Gastroesophageal sphincter (tissue), 4 donors: ENCODE data around the gene RNF182. TPM values are rescaled to one million over a fixed set of nuclear protein-coding genes. Genes with fewer than 3 reads are reported as not detected.

Source experiments
- ATAC-seq: fragments of 150-250 bp; one replicate; pipeline ENCODE4 v1.9.1; 2016; ENCODE audit warnings: mild to moderate bottlenecking, moderate library complexity
- H3K27ac ChIP-seq, 4 donors: fragments of 200-600 bp; sonication (generic) in 3 of 4; 1 replicate in 3 of 4; 2 replicates in 1 of 4; pipeline ENCODE4 v1.5.1; 2016 to 2019
- H3K27me3 ChIP-seq: fragments of 200-600 bp; sonication (generic); one replicate; pipeline ENCODE4 v1.5.1; 2019
- H3K36me3 ChIP-seq, 2 donors: fragments of 200-600 bp; sonication (generic); one replicate each; pipeline ENCODE4 v1.5.1; 2019; ENCODE audit warnings: control low read depth in 1 of 2
- H3K4me1 ChIP-seq, 3 donors: fragments of 200-600 bp; sonication (generic); 1 replicate in 2 of 3; 2 replicates in 1 of 3; pipeline ENCODE4 v1.5.1; 2016 to 2019; ENCODE audit warnings: control low read depth in 2 of 3
- H3K4me3 ChIP-seq, 2 donors: fragments of 200-600 bp; sonication (generic); one replicate each; pipeline ENCODE4 v1.5.1; 2019; ENCODE audit warnings: mild to moderate bottlenecking in 1 of 2, moderate library complexity in 1 of 2
- H3K9me3 ChIP-seq, 3 donors: fragments of 200-600 bp; sonication (generic); one replicate each; pipeline ENCODE4 v1.5.1; 2017 to 2019; ENCODE audit warnings: control low read depth in 2 of 3
- EP300 ChIP-seq: sonication (generic); formaldehyde crosslinking; IDR thresholded peaks from one replicate; pipeline ENCODE4 v1.6.1; 2017; ENCODE audit warnings: antibody characterized with exemption, mild to moderate bottlenecking
- POLR2A ChIP-seq, 2 donors: fragments of 450-650 bp; IDR thresholded peaks; one replicate each; pipeline ENCODE4 v1.6.1; 2017; ENCODE audit warnings: antibody characterized with exemption in 2 of 2, mild to moderate bottlenecking in 2 of 2, moderate library complexity in 1 of 2
- POLR2AphosphoS5 ChIP-seq: sonication (generic); formaldehyde crosslinking; IDR thresholded peaks from one replicate; pipeline ENCODE4 v1.6.1; 2017; ENCODE audit warnings: antibody characterized with exemption
- WGBS, 2 donors: methylation state at CpG; one replicate each; pipeline ENCODE4 v1.1.5; 2018; ENCODE audit warnings: low coverage in 1 of 2; 5-methylcytosine and 5-hydroxymethylcytosine counted together
- total RNA-seq, 4 donors: library from RNA; depleted of rRNA; stranded (reverse); fragments of >200 nt; gene quantifications; one replicate each; pipeline ENCODE4 v1.1.0, GENCODE V29; 2016
- TF ChIP-seq, protein P1 (sequence below), 4 experiments: fragments of 200-600 bp in 2 of 4; fragments of 450-650 bp in 2 of 4; sonication (generic) in 1 of 4; IDR thresholded peaks; one replicate each; pipeline ENCODE4 v1.5.1; 2017 to 2019; ENCODE audit warnings: antibody characterized with exemption in 4 of 4, mild to moderate bottlenecking in 2 of 4, moderate library complexity in 2 of 4

The RNF182 gene
- total RNA-seq, 4 donors from 2014 or later = 0.16 to 1.3 (median 0.27) TPM; not detected in 1

DNA sequence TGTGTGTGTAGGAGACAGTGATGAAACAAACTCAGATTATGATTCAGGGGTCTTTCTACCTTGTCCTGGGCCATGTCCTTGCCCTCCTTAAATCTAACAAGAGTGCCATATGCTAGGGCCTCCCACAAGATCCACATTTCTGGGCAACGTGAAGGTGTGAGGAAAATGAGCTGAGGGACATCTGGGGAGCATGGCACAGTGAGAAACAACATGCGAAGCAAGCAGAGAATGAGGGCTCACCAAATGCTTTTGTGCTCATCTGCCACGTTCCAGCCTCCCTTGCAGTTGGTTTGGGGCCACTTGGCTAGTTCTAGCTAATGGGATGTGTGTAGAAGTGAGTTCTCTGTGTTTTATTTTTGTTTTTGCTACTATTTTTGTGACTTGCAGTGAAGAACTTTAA is 21.4 kb upstream of the RNF182 start:
- no peak for ATAC-seq
- H3K36me3 ChIP-seq = no peaks in the 10 kb centered on the region
- no peak overlapping the region for H3K4me3 ChIP-seq

GRCh38 chr6:13907001-13907350 is 17.8 kb upstream of the RNF182 start:
- no peak for TF ChIP-seq POLR2AphosphoS5
- no peak for TF ChIP-seq POLR2A (IDR thresholded peaks at IDR 0.05)
- no peak for TF ChIP-seq EP300
- TF ChIP-seq, protein P1, sequence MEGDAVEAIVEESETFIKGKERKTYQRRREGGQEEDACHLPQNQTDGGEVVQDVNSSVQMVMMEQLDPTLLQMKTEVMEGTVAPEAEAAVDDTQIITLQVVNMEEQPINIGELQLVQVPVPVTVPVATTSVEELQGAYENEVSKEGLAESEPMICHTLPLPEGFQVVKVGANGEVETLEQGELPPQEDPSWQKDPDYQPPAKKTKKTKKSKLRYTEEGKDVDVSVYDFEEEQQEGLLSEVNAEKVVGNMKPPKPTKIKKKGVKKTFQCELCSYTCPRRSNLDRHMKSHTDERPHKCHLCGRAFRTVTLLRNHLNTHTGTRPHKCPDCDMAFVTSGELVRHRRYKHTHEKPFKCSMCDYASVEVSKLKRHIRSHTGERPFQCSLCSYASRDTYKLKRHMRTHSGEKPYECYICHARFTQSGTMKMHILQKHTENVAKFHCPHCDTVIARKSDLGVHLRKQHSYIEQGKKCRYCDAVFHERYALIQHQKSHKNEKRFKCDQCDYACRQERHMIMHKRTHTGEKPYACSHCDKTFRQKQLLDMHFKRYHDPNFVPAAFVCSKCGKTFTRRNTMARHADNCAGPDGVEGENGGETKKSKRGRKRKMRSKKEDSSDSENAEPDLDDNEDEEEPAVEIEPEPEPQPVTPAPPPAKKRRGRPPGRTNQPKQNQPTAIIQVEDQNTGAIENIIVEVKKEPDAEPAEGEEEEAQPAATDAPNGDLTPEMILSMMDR (IDR thresholded peaks at IDR 0.05) = no peak
- H3K27me3 ChIP-seq = peaks cover 39% of the 10 kb centered on the region
- no peaks in the 10 kb centered on the region for H3K9me3 ChIP-seq
- H3K4me3 ChIP-seq = no peak overlapping the region
- no peak overlapping the region for H3K27ac ChIP-seq
- H3K4me1 ChIP-seq = no peaks in the 10 kb centered on the region
- WGBS, 2 donors = 52 to 70% methylated on average over 2 of the region's 2 CpGs
- H3K36me3 ChIP-seq = no peaks in the 10 kb centered on the region
- no peak for ATAC-seq

More for the DNA sequence above, 21.4 kb upstream of the RNF182 start:
- TF ChIP-seq, protein P1 (IDR thresholded peaks at IDR 0.05) = no peak
- TF ChIP-seq EP300 (no peak), POLR2A (IDR thresholded peaks at IDR 0.05) (no peak), POLR2AphosphoS5 (no peak)
- no peaks in the 10 kb centered on the region for H3K4me1 ChIP-seq
- H3K27ac ChIP-seq = no peak overlapping the region
- no peaks in the 10 kb centered on the region for H3K9me3 ChIP-seq
- H3K27me3 ChIP-seq = peaks cover 51% of the 10 kb centered on the region
- 51 to 63% methylated on average over 3 of the region's 3 CpGs for WGBS, 2 donors

DNA sequence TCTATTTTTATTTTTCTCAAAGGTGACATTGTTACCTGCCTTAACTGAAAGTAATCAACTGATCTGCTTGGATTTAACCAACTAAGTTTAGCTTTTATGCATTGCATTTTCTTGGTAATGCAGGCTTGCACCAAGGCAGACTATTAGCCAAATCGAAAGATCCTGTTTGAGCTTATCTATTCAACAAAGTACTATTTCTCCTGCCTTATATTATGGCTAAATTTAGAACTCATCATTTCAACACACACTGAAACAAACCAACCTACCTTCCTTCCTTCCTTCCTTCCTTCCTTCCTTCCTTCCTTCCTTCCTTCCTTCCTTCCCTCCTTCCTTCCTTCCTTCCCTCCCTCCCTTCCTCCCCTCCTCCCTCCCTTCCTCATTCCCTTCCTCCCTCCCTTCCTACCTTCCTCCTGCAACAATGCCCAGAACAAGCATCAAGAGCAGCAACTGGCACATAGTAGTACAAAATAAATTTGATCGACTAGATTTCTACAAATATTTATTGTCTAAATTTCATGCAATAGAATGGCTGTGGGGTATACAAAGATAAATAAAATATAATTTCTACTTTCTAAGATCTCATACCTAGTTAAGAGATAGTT is 17.0 kb upstream of the RNF182 start:
- H3K4me1 ChIP-seq = no peaks in the 10 kb centered on the region
- ATAC-seq = no peak
- TF ChIP-seq POLR2A (IDR thresholded peaks at IDR 0.05) (no peak), POLR2AphosphoS5 (no peak), EP300 (no peak)
- TF ChIP-seq, protein P1 (IDR thresholded peaks at IDR 0.05) = no peak
- no peaks in the 10 kb centered on the region for H3K36me3 ChIP-seq
- no peak overlapping the region for H3K4me3 ChIP-seq
- peaks cover 32% of the 10 kb centered on the region for H3K27me3 ChIP-seq
- WGBS, 2 donors = 69% methylated on average over 2 of the region's 2 CpGs
- H3K27ac ChIP-seq = no peak overlapping the region
- H3K9me3 ChIP-seq = no peaks in the 10 kb centered on the region

DNA sequence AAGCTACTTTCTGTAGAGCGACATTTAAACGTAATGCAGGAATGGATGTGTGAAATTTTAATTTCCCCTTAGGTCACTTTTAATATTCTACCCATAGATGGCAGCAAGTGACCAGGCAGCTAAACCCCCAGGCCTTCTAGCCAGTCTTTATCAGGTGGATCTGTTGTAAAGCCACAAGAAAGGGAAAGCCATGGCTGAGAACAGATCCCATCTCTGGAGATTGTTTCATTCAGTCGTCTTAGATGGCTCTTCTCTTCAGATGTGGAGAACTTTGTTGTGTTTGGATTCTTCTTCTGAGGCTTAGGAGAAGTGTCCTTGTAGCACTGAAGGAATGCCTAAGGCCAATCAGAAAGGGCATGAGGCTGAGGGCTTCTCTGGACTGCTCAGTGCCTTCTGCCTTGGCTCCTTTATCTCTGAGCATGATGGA is 15.8 kb upstream of the RNF182 start:
- no peaks in the 10 kb centered on the region for H3K9me3 ChIP-seq
- 0 to 2% methylated on average over 3 of the region's 3 CpGs for WGBS, 2 donors
- no peaks in the 10 kb centered on the region for H3K36me3 ChIP-seq
- H3K27ac ChIP-seq = no peak overlapping the region
- no peak for TF ChIP-seq EP300
- TF ChIP-seq, protein P1 (IDR thresholded peaks at IDR 0.05) = peak; percentile 58 to 85 (median 76)
- H3K4me3 ChIP-seq = no peak overlapping the region
- peaks cover 23% of the 10 kb centered on the region for H3K27me3 ChIP-seq
- ATAC-seq = no peak
- H3K4me1 ChIP-seq = no peaks in the 10 kb centered on the region

DNA sequence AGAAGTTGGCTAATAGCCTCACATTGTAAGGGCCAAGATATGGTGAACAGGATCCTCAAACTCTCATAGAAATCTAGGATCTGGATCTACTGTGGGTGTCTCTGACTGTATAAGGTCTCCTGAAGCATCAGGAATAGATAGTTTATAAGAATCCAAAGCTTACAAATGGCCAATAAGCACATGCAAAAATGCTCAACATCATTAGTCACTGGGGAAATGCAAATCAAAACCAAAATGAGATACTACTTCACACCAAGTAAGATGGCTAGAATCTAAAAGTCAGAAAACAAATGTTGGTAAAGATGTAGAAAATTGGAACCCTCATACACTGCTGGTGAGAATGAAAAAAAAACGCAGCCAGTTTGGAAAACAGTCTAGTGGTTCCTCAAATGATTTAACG is 14.3 kb upstream of the RNF182 start:
- ATAC-seq = no peak
- Histone ChIP-seq H3K27me3 (peaks cover 21% of the 10 kb centered on the region), H3K27ac (no peak overlapping the region), H3K9me3 (no peaks in the 10 kb centered on the region), H3K4me1 (no peaks in the 10 kb centered on the region), H3K36me3 (no peaks in the 10 kb centered on the region), H3K4me3 (no peak overlapping the region)
- TF ChIP-seq EP300 = no peak
- TF ChIP-seq POLR2A (IDR thresholded peaks at IDR 0.05) = no peak
- TF ChIP-seq, protein P1 (IDR thresholded peaks at IDR 0.05) = no peak
- no peak for TF ChIP-seq POLR2AphosphoS5
- 75 to 88% methylated on average over 2 of the region's 2 CpGs for WGBS, 2 donors
